Stimulated activated CD4-positive, alpha-beta T cell treated with anti-CD3 and anti-CD28 coated beads, Interleukin-1b, Interleukin-23, amount 100 ng/mL, for 1 hour (primary cell): ENCODE results near the gene COX7B2.

Source experiments
- DNase-seq, 2 donors: peaks; one replicate each; pipeline ENCODE4 v3.0.0-alpha.2; 2020; ENCODE audit warnings: low read depth in 2 of 2

COX7B2 gene

GRCh38 chr4:46909078-46909477 lies at the start of gene COX7B2:
Gene COX7B2, minus strand, starts transcription at chr4:46909245. Its CDS starts 174,053 bp downstream, at chr4:46735192.
- no peak for DNase-seq

- DNase-seq: no peak
Measured at GRCh38 chr4:46956451-46956850, 47.4 kb upstream of the COX7B2 start.

GRCh38 chr4:46955601-46956000 lies 46.6 kb upstream of the COX7B2 start:
- DNase-seq: no peak

GRCh38 chr4:46954643-46955042 lies 45.6 kb upstream of the COX7B2 start:
- DNase-seq: no peak

- no peak for DNase-seq
Measured at GRCh38 chr4:46953564-46953963, 44.5 kb upstream of the COX7B2 start.

GRCh38 chr4:46952451-46952850 lies 43.4 kb upstream of the COX7B2 start:
- DNase-seq: no peak

- no peak for DNase-seq
Measured at GRCh38 chr4:46950826-46951225, 41.8 kb upstream of the COX7B2 start.

GRCh38 chr4:46949822-46950221 lies 40.8 kb upstream of the COX7B2 start:
- DNase-seq: no peak

GRCh38 chr4:46947541-46947940 lies 38.5 kb upstream of the COX7B2 start:
- no peak for DNase-seq

- no peak for DNase-seq
Measured at GRCh38 chr4:46946919-46947536, 38.0 kb upstream of the COX7B2 start.

- DNase-seq: no peak
Measured at GRCh38 chr4:46945062-46945461, 36.0 kb upstream of the COX7B2 start.

GRCh38 chr4:46944345-46944744 lies 35.3 kb upstream of the COX7B2 start:
- no peak for DNase-seq

- no peak for DNase-seq
Measured at GRCh38 chr4:46937493-46937892, 28.4 kb upstream of the COX7B2 start.

- no peak for DNase-seq
Measured at GRCh38 chr4:46934726-46935125, 25.7 kb upstream of the COX7B2 start.

- DNase-seq: no peak
Measured at GRCh38 chr4:46933686-46934085, 24.6 kb upstream of the COX7B2 start.

GRCh38 chr4:46931981-46932380 lies 22.9 kb upstream of the COX7B2 start:
- no peak for DNase-seq

GRCh38 chr4:46930891-46931290 lies 21.8 kb upstream of the COX7B2 start:
- DNase-seq: no peak

- no peak for DNase-seq
Measured at GRCh38 chr4:46927201-46927600, 18.2 kb upstream of the COX7B2 start.

- no peak for DNase-seq
Measured at GRCh38 chr4:46924789-46925529, 15.9 kb upstream of the COX7B2 start.

- DNase-seq: no peak
Measured at GRCh38 chr4:46922205-46922604, 13.2 kb upstream of the COX7B2 start.

- no peak for DNase-seq
Measured at GRCh38 chr4:46908148-46908547, 897 bp downstream of the COX7B2 start.

- no peak for DNase-seq
Measured at GRCh38 chr4:46900082-46900481, 9.0 kb downstream of the COX7B2 start.

- no peak for DNase-seq
Measured at GRCh38 chr4:46894826-46895225, 14.2 kb downstream of the COX7B2 start.

- DNase-seq: no peak
Measured at GRCh38 chr4:46890056-46890455, 19.0 kb downstream of the COX7B2 start.
